ENCODE measurements around the gene APOL1. TPM values are rescaled to one million over a fixed set of nuclear protein-coding genes. Genes with fewer than 3 reads are reported as not detected.

Gene APOL1
- polyA plus RNA-seq, 4 donors, result 9.9 to 13.5 (median 12.0) TPM

- no peak for DNase-seq (ENCODE audit: low read depth in 4 of 4, low spot score in 3 of 4)
Observed at GRCh38 chr22:36303874-36304273, 50.9 kb downstream of the APOL1 start.

GRCh38 chr22:36304429-36304828, 51.5 kb downstream of the APOL1 start:
- DNase-seq (ENCODE audit: low read depth in 4 of 4, low spot score in 3 of 4), result no peak

- DNase-seq (ENCODE audit: low read depth in 4 of 4, low spot score in 3 of 4), result no peak
Observed at GRCh38 chr22:36305813-36306212, 52.9 kb downstream of the APOL1 start.

GRCh38 chr22:36306227-36306626, 53.3 kb downstream of the APOL1 start:
- DNase-seq (ENCODE audit: low read depth in 4 of 4, low spot score in 3 of 4), result no peak

GRCh38 chr22:36308880-36309279, 55.9 kb downstream of the APOL1 start:
- no peak for DNase-seq (ENCODE audit: low read depth in 4 of 4, low spot score in 3 of 4)

GRCh38 chr22:36311386-36312085, 58.6 kb downstream of the APOL1 start:
- no peak for DNase-seq (ENCODE audit: low read depth in 4 of 4, low spot score in 3 of 4)

GRCh38 chr22:36315325-36315724, 62.4 kb downstream of the APOL1 start:
- no peak for DNase-seq (ENCODE audit: low read depth in 4 of 4, low spot score in 3 of 4)

GRCh38 chr22:36316419-36316818, 63.5 kb downstream of the APOL1 start:
- no peak for DNase-seq (ENCODE audit: low read depth in 4 of 4, low spot score in 3 of 4)

Other genes starting within 250 kb of the APOL1 start
- 100 to 1,000 TPM; 113 to 208 (median 133) TPM for gene RBFOX2, start 224.3 kb upstream of the APOL1 start, polyA plus RNA-seq (ENCODE audit: insufficient read length in 4 of 4)
- gene APOL3, start 92.4 kb upstream of the APOL1 start, polyA plus RNA-seq (ENCODE audit: insufficient read length in 4 of 4), result 10 to 100 TPM; 13.0 to 16.0 (median 13.6) TPM
- 10 to 100 TPM in 2 of 4 donors, 1 to 10 TPM in 2; 7.3 to 27.6 (median 9.4) TPM for gene APOL4, start 51.3 kb upstream of the APOL1 start, polyA plus RNA-seq (ENCODE audit: insufficient read length in 4 of 4)
- 10 to 100 TPM; 25.4 to 41.6 (median 32.2) TPM for gene APOL2, start 13.6 kb upstream of the APOL1 start, polyA plus RNA-seq (ENCODE audit: insufficient read length in 4 of 4)
- 100 to 1,000 TPM; 131 to 293 (median 286) TPM for gene MYH9, start 134.8 kb downstream of the APOL1 start, polyA plus RNA-seq (ENCODE audit: insufficient read length in 4 of 4)
- 100 to 1,000 TPM; 106 to 133 (median 125) TPM for gene TXN2, start 228.5 kb downstream of the APOL1 start, polyA plus RNA-seq (ENCODE audit: insufficient read length in 4 of 4)

Measured in left renal pelvis (tissue), 4 donors.